GM23248 (cell line): ENCODE measurements around the gene NNT.

Source experiments
- EZH2 ChIP-seq: fragments of 200-600 bp; sonication (generic); IDR thresholded peaks from 2 replicates; pipeline ENCODE4 v1.6.1; 2018; ENCODE audit warnings: antibody characterized with exemption, mild to moderate bottlenecking; ENCODE audit not compliant: insufficient read depth, poor library complexity, severe bottlenecking
- EZH2phosphoT487 ChIP-seq: fragments of 200-600 bp; sonication (generic); IDR thresholded peaks from 2 replicates; pipeline ENCODE4 v1.6.1; 2018; ENCODE audit warnings: antibody characterized with exemption, moderate library complexity, mild to moderate bottlenecking, low read depth; ENCODE audit not compliant: insufficient read depth

DNA sequence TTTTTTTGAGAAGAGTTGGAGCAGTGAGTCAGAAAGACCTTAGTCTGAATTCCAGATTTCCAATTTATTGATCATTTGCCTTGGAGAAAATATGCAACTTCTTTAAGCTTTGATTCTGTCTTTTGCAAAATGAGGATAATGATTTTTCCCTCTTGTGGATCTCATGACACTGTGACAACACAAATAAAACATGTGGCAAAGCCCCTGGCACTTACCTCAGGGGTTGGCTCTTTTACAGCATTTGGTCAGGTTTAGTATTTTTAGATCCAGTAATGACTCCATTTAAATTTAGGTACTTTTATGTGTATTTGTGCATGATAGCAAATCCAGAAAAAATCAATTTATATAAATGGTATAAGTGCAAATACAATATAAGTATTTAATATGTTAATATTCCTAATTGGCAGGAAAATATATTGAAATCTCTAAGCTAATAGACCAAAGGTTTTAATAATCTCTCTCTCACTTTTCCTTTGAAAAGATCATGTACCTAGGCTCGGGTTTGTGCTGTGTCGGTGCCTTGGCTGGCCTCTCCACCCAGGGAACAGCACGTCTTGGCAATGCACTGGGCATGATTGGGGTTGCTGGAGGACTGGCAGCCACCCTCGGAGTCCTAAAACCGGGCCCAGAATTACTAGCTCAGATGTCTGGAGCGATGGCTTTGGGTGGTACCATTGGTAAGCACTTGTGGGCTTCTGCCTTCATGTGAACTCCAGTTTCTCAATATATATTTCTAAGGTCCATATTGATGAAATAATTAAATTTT is 49.7 kb downstream of the NNT start:
- TF ChIP-seq EZH2 (no peak), EZH2phosphoT487 (no peak)
